BJ (cell line): ENCODE results near the gene OR6N1. TPM values are rescaled to one million over a fixed set of nuclear protein-coding genes. Genes with fewer than 3 reads are reported as not detected.

Experiments
- CTCF ChIA-PET: fragments of 350-600 bp; formaldehyde crosslinking; extraction: SDS; loops from one replicate; lab custom pipeline; 2021; ENCODE audit warnings: antibody characterized with exemption, inconsistent platforms; lab: Yijun Ruan, JAX
- POLR2A ChIA-PET: fragments of 300-600 bp; sonication (Branson Sonifier 250); formaldehyde crosslinking; extraction: SDS; loops from one replicate; lab custom pipeline; 2021; ENCODE audit warnings: antibody characterized with exemption; lab: Charles Lee
- DNase-seq: peaks from one replicate; pipeline ENCODE4 v3.0.0-alpha.2; 2011; ENCODE audit warnings: low read depth
- H3K27me3 ChIP-seq: 2 replicates; pipeline ENCODE4 v1.6.0; 2011; ENCODE audit warnings: low read length; ENCODE audit not compliant: control insufficient read depth, insufficient read depth
- H3K36me3 ChIP-seq: 2 replicates; pipeline ENCODE4 v1.5.1; 2011; ENCODE audit warnings: low read length; ENCODE audit not compliant: control insufficient read depth, insufficient read depth
- H3K4me3 ChIP-seq: 2 replicates; pipeline ENCODE4 v1.5.1; 2011; ENCODE audit warnings: low read depth, mild to moderate bottlenecking, control low read depth, low read length
- polyA plus RNA-seq: library from polyadenylated mRNA; depleted of rRNA; stranded (reverse); fragments of >200 nt; gene quantifications from 2 replicates; pipeline ENCODE4 v1.2.3, GENCODE V29; 2011; rRNA removed
- small RNA-seq: library from RNA; depleted of rRNA; stranded (forward); fragments of <200 nt; gene quantifications from one replicate; pipeline ENCODE3, GENCODE V24; 2012; ENCODE audit warnings: low replicate concordance, low read depth; ENCODE audit not compliant: insufficient read length
- TF ChIP-seq, protein P1 (sequence below): IDR thresholded peaks from 2 replicates; pipeline ENCODE4 v1.5.1; 2011; ENCODE audit warnings: low read depth, mild to moderate bottlenecking, control low read depth, inconsistent platforms, low read length, moderate library complexity; ENCODE audit not compliant: insufficient read depth

OR6N1 gene
- polyA plus RNA-seq, 1 experiment = not detected

DNA sequence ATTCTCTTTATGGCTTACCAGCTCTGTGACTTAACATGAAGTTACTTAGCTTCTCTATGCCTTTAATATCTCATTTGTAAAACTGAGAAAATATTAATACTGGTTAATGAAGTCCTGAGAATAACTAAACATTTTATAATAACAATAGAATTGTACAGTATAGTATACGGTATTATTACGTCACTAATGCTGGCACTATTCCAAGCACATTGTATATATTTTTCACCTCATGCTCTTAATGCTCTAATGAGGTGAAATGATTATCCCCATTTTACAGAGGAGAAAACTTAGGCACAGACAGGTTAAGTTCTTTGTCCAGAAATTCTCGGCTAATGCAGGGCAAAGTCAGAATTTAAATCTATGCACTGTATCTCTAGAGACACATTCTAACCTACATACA, 52.3 kb downstream of the OR6N1 start:
- no peak for DNase-seq
- Histone ChIP-seq H3K27me3 (no peaks in the 10 kb centered on the region), H3K4me3 (no peak overlapping the region), H3K36me3 (no peaks in the 10 kb centered on the region)
- CTCF ChIA-PET = no interaction called here
- POLR2A ChIA-PET = no interaction called here
- TF ChIP-seq, protein P1, sequence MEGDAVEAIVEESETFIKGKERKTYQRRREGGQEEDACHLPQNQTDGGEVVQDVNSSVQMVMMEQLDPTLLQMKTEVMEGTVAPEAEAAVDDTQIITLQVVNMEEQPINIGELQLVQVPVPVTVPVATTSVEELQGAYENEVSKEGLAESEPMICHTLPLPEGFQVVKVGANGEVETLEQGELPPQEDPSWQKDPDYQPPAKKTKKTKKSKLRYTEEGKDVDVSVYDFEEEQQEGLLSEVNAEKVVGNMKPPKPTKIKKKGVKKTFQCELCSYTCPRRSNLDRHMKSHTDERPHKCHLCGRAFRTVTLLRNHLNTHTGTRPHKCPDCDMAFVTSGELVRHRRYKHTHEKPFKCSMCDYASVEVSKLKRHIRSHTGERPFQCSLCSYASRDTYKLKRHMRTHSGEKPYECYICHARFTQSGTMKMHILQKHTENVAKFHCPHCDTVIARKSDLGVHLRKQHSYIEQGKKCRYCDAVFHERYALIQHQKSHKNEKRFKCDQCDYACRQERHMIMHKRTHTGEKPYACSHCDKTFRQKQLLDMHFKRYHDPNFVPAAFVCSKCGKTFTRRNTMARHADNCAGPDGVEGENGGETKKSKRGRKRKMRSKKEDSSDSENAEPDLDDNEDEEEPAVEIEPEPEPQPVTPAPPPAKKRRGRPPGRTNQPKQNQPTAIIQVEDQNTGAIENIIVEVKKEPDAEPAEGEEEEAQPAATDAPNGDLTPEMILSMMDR = no peak

DNA sequence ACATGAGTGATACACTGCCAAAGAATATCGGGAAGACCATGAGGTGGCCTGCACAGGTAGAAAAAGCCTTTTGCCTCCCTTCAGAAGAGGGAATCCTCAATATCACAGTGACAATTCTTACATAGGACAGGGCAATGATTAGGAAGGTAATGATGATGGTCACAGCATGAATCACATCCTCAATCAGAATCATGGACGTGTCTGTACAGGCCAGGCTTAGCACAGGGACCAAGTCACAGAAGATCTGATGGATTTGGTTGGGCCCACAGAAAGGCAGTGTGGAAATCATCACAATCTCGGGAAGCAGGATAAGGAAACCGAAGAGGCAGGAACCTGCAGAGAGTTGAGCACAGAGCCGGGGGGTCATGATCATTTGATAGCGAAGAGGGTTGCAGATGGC, 54.7 kb downstream of the OR6N1 start:
- ChIA-PET CTCF (no interaction called here), POLR2A (no interaction called here)
- TF ChIP-seq, protein P1 = no peak
- no peak for DNase-seq
- no peaks in the 10 kb centered on the region for H3K36me3 ChIP-seq
- no peaks in the 10 kb centered on the region for H3K27me3 ChIP-seq
- no peak overlapping the region for H3K4me3 ChIP-seq

DNA sequence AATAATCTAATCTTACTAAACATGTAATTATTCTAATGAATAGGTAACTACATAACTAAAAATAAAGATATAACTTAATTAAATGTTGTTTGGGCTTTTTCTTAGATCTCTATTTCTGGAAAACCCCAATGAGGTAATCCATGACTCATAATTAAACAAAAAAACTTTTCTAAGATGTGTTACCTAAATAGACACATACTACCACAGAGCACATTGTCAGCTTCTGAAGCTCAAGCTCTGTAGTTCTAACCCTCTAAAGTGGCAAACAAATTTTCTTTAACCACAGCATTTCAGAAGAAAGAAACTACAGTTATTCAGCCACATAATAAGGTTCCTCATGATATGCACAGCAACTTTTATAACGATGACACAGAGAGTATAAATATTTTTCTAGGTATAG, 55.7 kb downstream of the OR6N1 start:
- TF ChIP-seq, protein P1 = no peak
- H3K36me3 ChIP-seq = no peaks in the 10 kb centered on the region
- no peaks in the 10 kb centered on the region for H3K27me3 ChIP-seq
- no peak for DNase-seq
- POLR2A ChIA-PET = no interaction called here
- no peak overlapping the region for H3K4me3 ChIP-seq
- CTCF ChIA-PET = no interaction called here

DNA sequence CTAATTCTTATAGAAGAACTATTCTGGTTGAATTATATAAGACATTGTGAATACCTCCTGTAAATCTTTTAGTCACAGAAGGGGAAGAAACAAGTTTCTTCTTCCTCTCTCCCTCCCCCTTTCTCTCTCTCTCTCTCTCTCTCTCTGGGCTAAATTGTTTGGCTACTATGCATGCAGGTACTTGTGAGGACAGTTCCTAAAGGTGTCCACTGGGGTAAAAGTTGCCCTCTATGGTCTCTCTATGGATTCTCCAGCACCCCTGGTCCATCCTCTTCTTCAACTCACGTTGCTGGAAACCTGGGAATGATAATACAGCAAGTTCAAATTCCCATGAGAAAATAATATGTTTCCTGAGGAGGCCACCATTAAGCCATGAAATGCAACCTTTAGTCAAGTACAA, 57.2 kb downstream of the OR6N1 start:
- H3K36me3 ChIP-seq = no peaks in the 10 kb centered on the region
- H3K4me3 ChIP-seq = no peak overlapping the region
- TF ChIP-seq, protein P1 = no peak
- POLR2A ChIA-PET = no interaction called here
- CTCF ChIA-PET = no interaction called here
- no peaks in the 10 kb centered on the region for H3K27me3 ChIP-seq
- DNase-seq = no peak

Small RNA genes lying within 50 kb of the gene (small RNA-seq; reads per million reads assigned to genes)
- gene OR2AQ1P = not detected

Other genes starting within 250 kb of the OR6N1 start
- not detected in 2 replicates for gene OR6Y1, start 217.8 kb downstream of the OR6N1 start, polyA plus RNA-seq
- not detected in 2 replicates for gene OR6P1, start 201.6 kb downstream of the OR6N1 start, polyA plus RNA-seq
- gene OR10X1, start 192.3 kb downstream of the OR6N1 start, polyA plus RNA-seq = not detected in 2 replicates
- not detected in 2 replicates for gene OR10Z1, start 166.9 kb downstream of the OR6N1 start, polyA plus RNA-seq
- gene SPTA1, start 85.5 kb downstream of the OR6N1 start, polyA plus RNA-seq = not detected in 2 replicates
- not detected in 2 replicates for gene OR6K2, start 71.5 kb downstream of the OR6N1 start, polyA plus RNA-seq
- gene OR6K3, start 51.5 kb downstream of the OR6N1 start, polyA plus RNA-seq = not detected in 2 replicates
- gene OR6K6, start 17.5 kb downstream of the OR6N1 start, polyA plus RNA-seq = not detected in 2 replicates
- gene OR6N2, start 9.0 kb upstream of the OR6N1 start, polyA plus RNA-seq = not detected in 2 replicates
- gene MNDA, start 59.2 kb upstream of the OR6N1 start, polyA plus RNA-seq = not detected in 2 replicates
- gene PYHIN1, start 159.4 kb upstream of the OR6N1 start, polyA plus RNA-seq = not detected in 2 replicates
- gene IFI16, start 237.7 kb upstream of the OR6N1 start, polyA plus RNA-seq = 81.8 and 129 TPM in 2 replicates